Left colon (tissue), 2 donors: ENCODE results near the gene CRISPLD2. TPM values are rescaled to one million over a fixed set of nuclear protein-coding genes. Genes with fewer than 3 reads are reported as not detected.
"Not testable (repeated sequence)": the region's sequence is repeated elsewhere in the genome, so short reads cannot be mapped to it uniquely, and the experiment has no call there.

ENCODE experiments used
- ATAC-seq: fragments of 200-7000 bp; cut with Tn5 transposase; one replicate; pipeline ENCODE4 v1.9.1; 2020; ENCODE audit warnings: mild to moderate bottlenecking, moderate library complexity
- DNase-seq, 2 donors: peaks; one replicate each; pipeline ENCODE4 v3.0.0-alpha.2; 2020
- intact Hi-C, 2 donors: fragments of 100-400 bp; cut with DNase I in 1 of 2; cut with micrococcal nuclease in 1 of 2; formaldehyde crosslinking; loops; one replicate each; pipeline versions ENCODE4 v1.11.2 to v1.14.0; 2022; cut with DNase I, micrococcal nuclease
- total RNA-seq, 2 donors: library from RNA; stranded (reverse); fragmentation: NEBNext Ultra II Directional; extraction: Animal tissue kit (Norgen Biotek cat#: 25700); gene quantifications; one replicate each; pipeline ENCODE4 v1.2.1, GENCODE V29; 2021
- donor health status: DM: no; HTN: no; CAD: no.
- donor health status: DM: yes; HTN: yes; CAD: no.

Gene CRISPLD2
- total RNA-seq, 2 donors from 2014 or later, result 27.2 to 31.6 TPM

DNA sequence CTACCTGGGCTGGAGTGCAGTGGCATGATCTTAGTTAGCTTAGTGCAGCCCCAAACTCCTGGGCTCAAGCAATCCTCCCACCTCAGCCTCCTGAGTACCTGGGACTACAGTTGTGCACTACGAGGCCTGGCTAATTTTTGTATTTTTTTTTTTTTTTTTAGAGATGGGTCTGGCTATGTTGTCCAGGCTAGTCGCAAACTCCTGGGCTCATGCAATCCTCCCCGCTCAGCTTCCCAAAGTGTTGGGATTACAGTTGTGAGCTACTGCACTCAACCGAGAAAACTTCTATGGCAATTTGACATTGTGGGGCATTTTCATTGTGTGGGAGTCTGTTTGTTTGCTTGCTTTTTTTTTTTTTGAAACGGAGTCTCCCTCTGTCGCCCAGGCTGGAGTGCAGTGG is 30.0 kb downstream of the CRISPLD2 start:
- intact Hi-C loops, result no loop called here
- ATAC-seq, result no peak
- DNase-seq, result no peak

DNA sequence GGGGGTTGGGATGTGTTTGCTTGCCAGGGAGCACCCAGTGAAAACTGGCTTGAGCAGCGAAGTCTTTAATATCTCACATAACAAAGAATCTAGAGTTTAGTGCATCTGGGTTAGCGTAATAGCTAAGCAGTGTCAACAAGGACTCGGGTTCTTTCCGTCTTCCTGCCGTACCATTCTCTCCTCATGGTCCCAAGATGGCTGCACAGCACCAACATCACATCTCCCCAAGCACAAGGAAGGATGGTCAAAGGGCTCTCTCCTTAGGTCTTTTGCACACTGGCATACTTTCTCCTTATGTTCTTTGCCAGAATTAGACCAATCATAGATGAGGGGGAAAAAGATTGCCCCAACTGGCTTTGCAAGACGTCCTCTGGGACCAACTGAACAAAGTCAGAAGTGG is 30.9 kb downstream of the CRISPLD2 start:
- DNase-seq (no peak), ATAC-seq (no peak)
- intact Hi-C loops, result no loop called here

DNA sequence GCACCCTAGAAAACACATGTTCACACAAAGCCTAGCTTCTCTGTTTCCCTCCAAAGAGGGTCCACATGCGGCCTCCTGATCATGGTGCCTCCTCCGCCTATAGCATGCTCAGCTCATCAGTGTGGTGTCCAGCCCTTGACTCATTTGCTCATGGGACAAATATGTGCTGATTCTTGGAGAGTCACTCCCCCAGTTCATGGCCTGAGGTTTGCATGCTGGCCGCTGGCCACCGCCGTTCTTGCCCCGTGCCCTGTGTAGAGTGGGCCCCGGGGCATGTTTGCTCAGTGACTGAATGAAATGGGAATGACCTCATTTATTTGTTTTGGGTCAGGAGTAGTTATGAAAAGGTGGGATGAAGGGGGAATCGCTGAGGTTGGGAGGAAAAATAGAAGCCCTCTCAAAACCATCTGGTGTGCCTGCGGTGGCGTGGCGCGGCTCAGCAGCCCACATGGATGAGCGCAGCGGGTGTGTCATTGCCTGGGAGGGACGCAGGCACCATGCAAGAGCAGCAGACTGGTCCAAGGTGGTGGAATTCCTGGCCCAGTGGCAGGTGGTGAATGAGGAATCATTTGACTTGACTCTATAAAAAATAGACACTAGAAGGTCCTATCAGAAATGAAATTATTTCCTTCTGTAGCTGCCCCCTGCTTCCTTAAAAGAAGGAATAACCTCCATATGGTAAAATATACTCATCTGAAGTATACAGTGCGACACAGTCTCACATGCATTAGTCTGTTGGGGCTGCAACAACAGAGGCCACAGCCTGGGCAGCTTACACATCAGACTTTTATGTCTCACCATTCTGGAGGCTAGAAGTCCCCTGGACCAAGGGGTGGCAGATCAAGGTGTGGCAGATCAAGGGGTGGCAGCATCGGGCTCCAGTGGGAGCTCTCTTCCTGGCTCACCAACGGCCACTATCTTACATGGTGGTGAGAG is 31.7 kb downstream of the CRISPLD2 start:
- no peak for ATAC-seq
- intact Hi-C loops, result no loop called here
- no peak for DNase-seq

DNA sequence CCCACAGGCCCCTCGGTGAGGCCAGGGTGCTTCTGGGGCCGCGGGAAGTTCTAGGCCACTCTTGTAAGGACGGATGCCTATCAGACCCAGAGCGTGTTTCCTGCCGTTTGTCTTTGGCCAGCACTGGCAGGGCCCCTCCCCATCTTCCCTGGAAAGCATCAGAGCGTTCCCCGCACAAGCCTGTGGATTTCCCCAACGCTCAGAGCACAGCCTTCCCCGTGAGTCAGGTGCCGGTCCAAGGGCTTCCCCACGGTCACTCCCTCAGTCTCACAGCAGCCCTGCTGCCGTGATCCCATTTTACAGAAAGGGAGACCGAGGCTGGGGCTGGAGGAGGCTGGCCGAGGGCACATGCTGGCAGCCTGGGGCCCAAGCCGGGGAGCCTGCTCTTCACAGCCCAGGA is 33.7 kb downstream of the CRISPLD2 start:
- no peak for ATAC-seq

DNA sequence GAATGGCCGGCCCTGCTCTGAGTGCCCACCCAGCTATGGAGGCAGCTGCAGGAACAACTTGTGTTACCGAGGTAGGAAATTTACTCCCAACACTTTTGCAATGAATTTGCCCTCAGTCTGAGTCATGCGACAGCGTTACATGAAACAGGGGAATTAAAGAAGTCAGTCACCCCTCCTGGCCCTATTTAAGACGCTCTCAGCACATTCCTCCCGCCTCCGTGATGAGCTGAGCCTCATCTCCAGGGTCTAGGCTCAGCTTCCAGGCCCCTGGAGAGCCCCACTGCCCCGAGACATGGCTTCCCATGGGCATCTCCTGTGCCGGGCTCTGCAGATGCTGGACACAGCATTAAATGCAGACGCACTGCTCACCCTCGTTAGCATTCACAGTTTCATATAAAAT is 35.0 kb downstream of the CRISPLD2 start:
- no peak for DNase-seq
- no peak for ATAC-seq
- intact Hi-C loops, result no loop called here

More for the DNA sequence above, 33.7 kb downstream of the CRISPLD2 start:
- intact Hi-C loops, result no loop called here
- no peak for DNase-seq

DNA sequence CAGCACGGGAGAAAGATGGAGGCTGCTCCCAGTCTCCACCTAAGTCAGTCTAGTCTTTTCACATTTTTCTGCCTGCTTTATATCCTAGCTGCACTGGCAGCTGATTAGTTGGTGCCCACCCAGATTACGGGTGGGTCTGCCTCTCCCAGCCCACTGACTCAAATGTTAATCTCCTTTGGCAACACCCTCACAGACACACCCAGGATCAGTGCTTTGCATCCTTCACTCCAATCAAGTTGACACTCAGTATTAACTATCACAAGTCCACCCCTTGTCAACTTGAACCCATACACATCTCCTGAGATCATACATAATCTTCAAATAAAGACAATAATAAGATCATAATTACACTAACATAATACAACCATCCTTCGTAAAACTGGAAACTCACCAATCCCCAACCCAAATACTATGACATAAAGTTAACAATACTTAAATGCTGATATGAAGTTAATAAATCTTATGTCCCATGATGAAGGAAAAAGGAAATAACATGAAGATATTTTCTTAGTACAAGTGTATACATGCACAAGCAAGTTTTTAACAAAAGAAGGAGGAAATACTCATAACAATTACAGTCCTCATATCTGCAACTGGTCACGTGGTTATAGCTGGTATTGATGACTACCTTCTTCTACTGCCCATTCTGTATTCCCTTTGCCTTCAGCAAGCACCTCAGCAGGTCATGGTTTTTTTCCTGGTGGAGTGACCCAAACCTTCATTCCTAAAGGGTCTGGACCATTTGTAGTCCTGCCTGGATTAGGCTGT is 35.8 kb downstream of the CRISPLD2 start:
- intact Hi-C loops, DNase-seq, ATAC-seq: not testable (repeated sequence)

DNA sequence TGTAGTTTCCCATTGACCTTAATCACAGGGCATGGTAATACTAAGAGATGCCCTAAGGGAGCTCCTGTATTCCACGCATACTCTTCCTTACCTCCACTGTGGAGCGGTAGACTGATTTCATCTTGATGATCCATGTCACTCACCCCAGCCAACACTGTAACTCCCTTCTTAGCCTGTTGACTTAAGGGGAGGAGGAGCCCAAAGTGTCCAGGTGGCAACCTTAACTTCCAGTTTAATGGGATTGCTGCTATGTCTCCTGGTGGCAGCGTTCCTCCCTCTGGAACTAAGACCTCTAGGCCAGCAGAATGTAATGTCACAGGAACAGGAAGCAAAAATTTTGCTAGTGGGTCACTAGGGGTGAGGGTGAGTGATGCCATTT is 36.4 kb downstream of the CRISPLD2 start:
- intact Hi-C loops, ATAC-seq, DNase-seq: not testable (repeated sequence)

DNA sequence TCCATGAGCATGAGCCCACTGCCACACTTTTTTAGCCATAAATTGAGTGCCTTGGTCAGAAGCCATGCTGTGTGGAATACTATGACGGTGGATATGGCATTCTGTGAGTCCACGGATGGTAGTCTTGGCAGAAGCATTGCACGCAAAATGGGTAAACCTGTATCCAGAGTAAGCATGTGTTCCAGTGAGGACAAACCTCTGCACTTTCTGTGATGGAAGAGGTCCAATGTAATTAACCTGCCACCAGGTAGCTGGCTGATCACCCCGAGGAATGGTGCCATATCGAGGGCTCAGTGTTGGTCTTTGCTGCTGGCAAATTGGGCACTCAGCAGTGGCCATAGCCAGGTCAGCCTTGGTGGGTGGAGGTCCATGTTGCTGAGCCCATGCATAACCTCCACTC is 37.0 kb downstream of the CRISPLD2 start:
- ATAC-seq, DNase-seq, intact Hi-C loops: not testable (repeated sequence)

DNA sequence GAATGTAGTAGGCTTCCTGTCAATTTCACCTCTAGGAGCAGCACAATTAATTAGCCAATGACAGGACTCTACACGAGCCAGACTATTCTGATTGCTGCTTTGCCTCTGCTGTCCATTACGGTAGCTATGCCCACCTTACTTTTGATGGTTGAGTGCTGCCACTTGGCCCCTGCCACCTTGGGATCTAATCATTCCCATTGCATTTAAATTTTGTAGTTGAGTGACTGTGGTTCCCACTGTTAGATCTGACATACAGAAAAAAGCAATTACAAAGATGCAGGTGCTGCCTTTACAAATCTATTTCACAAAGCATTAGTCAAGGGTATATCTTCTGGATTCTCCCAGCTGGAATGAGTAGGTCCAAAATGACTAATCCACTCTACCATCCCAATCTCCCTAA is 39.9 kb downstream of the CRISPLD2 start:
- no peak for ATAC-seq
- DNase-seq, result no peak
- intact Hi-C loops, result no loop called here

DNA sequence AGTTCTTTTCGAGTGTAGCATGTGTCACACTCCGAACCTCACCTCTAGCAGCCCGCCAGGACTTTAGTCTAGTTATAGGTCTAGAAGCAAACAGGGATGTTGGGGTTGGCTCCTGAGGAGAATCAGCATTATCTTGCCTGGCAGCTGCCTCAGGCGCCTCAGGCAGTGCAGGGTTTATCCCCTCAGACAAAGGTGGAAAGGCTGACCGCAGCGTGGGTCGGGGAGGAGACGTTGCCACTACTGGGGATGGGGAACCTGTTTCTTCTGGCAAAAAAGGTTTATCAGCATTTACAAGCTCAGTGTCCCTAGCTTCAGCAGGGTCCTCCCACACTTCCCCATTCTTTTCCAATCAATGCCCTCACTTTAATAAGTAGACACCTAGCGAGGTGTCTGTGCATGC is 40.6 kb downstream of the CRISPLD2 start:
- no peak for DNase-seq
- intact Hi-C loops, result no loop called here
- no peak for ATAC-seq

DNA sequence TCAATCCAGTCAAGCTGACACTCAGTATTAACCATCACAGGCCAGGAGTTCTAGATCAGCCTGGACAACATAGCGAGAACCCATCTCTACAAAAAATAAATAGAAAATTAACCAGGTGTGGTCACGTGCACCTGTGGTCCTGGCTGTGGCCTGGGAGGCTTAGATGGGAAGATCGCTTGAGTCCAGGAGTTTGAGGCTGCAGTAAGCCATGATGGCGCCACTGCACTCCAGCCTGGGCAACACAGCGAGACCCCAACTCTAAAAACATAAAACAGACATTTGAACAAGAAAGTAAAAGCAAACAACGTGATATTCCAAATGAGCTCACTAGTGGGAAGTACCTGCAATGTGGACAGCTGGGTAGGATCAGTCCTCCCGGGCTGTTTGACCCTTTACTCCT is 41.9 kb downstream of the CRISPLD2 start:
- ATAC-seq (no peak), DNase-seq (no peak)
- intact Hi-C loops, result no loop called here

DNA sequence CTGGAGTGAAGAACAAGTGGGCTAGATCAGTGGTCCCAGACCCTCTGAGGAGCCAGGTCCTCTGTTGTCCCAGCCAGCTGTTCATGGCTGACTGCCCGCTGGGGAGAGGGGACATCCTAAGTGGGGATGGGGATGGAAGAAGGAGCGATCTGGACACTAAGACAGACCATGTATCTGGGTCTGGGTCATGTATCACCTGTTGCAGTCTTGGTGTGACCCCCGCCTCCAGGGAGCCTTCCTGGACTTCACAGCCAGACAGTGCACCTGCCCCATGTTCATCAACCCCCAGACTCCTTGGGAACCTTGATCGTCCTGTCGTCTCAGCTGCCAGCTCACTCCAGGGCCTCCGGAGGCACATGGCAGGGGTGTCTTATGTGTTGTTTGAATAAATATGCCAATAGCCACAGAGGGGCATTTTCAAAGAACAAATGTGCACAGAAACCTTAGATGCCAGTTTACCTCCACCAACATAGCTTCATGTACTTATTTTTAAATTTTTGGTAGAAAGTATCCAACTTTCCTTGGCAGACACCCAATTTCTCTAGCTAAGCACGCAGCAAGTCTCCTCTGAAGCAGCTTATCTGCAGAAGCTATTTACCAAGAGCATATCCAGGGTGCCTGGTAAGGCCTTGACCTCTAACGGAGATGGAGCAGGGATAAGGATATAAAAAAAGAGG is 43.2 kb downstream of the CRISPLD2 start:
- DNase-seq (no peak), ATAC-seq (no peak)
- intact Hi-C loops, result no loop called here

DNA sequence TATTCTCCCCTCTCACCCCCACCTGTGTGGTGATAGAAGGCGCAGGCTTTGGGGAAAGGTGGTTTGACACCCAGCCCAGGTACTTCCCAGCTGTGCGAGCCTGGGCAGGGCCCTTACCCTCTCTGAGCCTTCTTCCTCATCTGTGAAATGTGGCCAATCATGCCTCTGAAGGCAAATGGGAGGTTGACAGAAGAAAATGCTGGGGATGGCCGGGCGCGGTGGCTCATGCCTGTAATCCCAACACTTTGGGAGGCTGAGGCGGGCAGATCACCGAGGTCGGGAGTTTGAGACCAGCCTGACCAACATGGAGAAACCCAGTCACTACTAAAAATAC is 43.7 kb downstream of the CRISPLD2 start:
- ATAC-seq (no peak), DNase-seq (no peak)
- intact Hi-C loops, result no loop called here

DNA sequence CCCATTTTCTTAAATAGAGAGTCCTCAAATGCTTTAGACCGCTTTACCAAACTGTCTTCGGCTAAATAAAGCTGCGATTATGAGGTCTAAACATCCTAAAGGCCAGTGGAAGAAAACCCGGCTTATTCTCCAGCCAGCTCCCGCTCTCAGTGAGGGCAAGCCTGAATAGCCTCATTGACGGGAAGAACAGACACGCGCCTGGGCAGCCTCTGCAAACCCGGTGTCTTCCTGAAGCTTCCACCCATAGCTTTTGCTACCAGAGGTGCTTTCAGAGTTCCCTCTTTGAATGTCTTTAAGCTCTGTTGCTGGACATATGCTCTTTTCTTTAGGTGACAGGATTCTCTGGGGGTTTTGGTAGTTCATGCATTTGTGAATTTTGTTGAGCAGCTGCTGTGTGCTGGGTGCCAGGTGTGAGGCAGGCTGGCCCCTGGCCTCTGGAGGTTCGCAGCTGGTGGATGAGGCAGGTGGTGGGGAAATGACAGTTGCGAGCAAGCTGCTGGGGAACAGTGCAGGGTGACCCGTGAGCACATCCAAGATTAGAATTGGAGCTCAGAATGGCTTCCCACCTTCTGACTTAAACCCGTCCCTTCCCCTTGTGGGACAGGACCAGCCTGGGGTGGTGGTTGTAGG is 44.7 kb downstream of the CRISPLD2 start:
- ATAC-seq (no peak), DNase-seq (no peak)
- intact Hi-C loops, result no loop called here

DNA sequence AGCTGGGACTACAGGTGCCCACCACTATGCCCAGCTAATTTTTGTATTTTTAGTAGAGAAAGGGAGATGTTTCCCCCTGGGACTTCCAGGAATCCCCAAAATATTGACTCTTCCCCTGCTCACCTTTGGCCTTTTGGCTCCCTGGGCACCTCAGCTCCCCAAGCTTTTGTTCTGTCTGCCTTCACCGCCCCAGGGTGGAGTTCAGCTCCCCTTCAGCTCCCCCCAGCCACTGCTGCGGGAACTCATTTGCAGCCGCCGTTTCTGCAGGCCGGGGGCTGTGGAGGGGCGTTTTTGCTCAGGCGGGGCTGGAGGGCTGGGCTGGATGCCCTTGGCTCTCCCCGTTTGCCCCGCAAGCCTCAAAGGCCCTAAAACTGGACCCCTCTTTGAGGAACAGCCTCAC is 47.9 kb downstream of the CRISPLD2 start:
- intact Hi-C loops, result no loop called here
- ATAC-seq, result no peak
- no peak for DNase-seq

DNA sequence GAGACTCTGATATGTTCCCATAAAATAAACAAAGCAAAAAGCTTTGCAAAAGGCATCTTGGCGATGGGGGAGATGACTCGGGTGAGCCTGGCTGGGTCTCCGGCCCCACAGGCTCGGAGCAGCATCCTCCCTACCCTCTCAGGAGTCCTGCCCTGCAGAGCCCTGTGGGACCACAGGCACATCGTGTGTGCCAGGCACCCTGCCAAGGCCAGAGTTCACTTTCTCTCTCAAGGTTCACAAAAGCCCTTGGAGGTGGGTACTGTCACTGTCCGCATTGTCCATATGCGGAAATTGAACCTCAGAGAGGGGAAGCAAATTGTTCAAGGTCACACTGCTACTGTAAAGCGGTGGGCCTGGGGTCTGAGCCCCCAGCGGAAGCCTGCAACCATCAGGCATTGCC is 48.5 kb downstream of the CRISPLD2 start:
- ATAC-seq (no peak), DNase-seq (no peak)
- intact Hi-C loops, result no loop called here

DNA sequence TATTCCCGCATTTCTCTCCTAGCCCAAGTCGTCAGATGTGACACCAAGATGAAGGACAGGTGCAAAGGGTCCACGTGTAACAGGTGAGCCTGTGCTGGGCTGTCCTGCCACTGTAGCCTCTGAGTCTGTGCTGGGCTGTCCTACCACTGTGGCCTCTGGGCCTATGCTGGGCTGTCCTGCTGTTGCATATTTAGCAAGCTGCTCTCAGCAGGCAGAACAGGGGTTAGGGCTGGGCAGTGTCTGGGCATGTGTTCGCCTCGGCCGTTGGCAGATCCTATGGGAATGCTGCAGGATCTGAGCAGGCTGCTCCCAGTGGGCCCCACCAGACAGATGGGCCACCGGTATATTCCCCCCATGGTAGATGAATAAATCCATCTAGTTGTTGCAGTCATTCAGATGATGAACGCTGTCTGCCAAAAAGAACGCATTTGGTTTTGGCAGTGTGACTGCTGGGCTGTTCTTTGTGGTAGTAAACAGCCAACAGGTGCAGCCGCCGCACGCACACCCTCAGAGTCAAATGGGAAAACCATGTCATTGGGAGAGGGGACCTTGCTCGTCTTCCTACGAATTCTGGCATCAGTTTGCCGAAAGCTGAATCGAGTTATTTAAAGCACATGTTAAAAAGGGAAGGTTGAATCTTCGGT is 49.2 kb downstream of the CRISPLD2 start:
- DNase-seq (no peak), ATAC-seq (no peak)
- intact Hi-C loops, result no loop called here

DNA sequence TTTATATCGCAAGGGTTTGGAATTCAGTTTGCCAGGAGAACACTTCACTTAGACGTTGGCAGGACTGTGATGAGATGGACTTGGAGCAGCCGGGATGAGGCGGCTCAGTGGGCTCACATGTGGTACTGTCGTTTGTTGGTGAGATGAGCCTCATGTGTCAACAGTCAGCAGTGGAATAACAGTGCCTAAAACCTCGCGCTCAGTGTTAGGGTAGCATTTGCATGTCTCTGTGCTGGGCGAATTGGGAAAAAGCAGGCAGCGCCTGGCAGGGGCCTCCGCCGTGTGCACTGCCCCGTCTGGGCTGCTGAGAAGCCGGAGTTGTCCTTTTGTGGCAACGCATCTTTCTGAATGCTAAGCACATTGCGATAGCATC is 49.7 kb downstream of the CRISPLD2 start:
- ATAC-seq, result no peak
- DNase-seq, result no peak
- intact Hi-C loops, result no loop called here

DNA sequence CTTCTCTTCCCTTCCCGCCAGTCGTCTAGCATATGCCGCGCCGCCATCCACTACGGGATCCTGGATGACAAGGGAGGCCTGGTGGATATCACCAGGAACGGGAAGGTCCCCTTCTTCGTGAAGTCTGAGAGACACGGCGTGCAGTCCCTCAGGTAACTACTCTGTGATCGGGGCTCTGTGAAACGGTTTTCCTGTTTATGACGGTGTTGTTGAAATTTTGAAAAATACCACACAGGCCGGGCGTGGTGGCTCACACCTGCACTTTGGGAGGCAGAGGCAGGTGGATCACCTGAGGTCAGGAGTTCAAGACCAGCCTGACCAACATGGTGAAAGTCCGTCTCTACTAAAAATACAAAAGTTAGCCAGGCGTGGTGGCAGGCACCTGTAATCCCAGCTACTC is 53.2 kb downstream of the CRISPLD2 start:
- intact Hi-C loops, ATAC-seq, DNase-seq: not testable (repeated sequence)
